ENCODE results near the gene PHKB.

The PHKB gene

DNA sequence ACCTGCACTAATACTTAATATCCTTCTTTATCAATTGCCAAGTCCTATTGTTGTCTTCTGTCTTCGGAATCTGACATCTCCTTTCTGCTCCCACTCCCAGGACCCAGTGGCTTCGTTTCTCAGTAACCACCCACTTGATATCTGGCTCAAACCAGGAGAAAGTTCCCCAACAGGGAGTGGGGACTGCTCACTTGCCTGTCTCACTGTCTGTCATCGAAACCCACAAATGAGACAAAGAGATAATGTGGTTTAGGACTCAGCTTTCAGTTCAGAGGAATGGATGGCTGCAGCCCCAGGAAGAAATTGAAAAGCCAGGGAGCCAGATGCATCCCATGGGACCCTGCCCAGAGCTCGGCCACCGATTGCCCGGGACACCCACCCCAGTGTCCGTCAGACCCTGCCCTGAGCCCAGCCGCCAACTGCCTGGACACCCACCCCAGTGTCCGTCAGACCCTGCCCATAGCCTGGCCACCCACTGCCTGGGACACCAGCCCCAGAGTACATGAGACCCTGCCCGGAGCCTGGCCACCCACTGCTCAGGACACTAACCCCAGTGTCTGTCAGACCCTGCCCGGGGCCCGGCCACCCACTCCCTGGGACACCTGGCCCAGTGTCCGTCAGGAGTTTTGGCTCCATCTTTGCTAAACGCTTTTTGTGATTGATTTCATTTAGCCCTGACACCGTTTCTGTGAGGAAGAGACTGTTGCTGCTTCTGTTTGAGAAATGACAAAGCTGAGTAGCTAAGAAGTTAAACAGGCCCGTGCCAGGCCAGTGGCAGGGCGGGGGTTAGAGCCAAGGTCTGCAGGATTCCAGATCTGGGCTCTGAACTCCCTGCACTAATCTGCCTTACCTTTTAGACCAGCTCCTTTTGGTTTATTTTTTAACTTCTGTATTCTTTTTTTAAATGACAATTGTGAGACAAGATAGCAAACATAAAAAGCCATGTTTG lies 251.4 kb downstream of the PHKB start:
- no peak for TF ChIP-seq EZH2phosphoT487 (IDR thresholded peaks at IDR 0.05; ENCODE audit: borderline replicate concordance, low read length)
- TF ChIP-seq CTCF (IDR thresholded peaks at IDR 0.05; ENCODE audit: low read depth, low read length, poor library complexity, severe bottlenecking): no peak
- H3K9me3 ChIP-seq (ENCODE audit: control insufficient read depth, insufficient read depth, low read length): no peaks in the 10 kb centered on the region
- H3K36me3 ChIP-seq (ENCODE audit: control insufficient read depth, low read length): no peaks in the 10 kb centered on the region
- 0 out of 2 replicates have a peak, but pooled peaks cover 4% of the 10 kb centered on the region for H3F3A ChIP-seq (ENCODE audit: control insufficient read depth, insufficient read depth)
- no peak overlapping the region for H3K4me3 ChIP-seq (ENCODE audit: low read length)
- no peaks in the 10 kb centered on the region for H3K4me1 ChIP-seq (ENCODE audit: control insufficient read depth, low read length)
- H3K79me2 ChIP-seq (ENCODE audit: control insufficient read depth, low read length): no peaks in the 10 kb centered on the region
- no peaks in the 10 kb centered on the region for H3K27me3 ChIP-seq (ENCODE audit: control insufficient read depth, low read length)
- H3K4me2 ChIP-seq (ENCODE audit: low read length): no peak overlapping the region
- H3K9me2 ChIP-seq (replicated peaks; ENCODE audit: control insufficient read depth, low read length): no peaks in the 10 kb centered on the region
- H4K20me1 ChIP-seq (ENCODE audit: control insufficient read depth, insufficient read depth, low read depth, low read length): no peaks in the 10 kb centered on the region
- H3K27ac ChIP-seq (ENCODE audit: low read depth, low read length): no peak overlapping the region

DNA sequence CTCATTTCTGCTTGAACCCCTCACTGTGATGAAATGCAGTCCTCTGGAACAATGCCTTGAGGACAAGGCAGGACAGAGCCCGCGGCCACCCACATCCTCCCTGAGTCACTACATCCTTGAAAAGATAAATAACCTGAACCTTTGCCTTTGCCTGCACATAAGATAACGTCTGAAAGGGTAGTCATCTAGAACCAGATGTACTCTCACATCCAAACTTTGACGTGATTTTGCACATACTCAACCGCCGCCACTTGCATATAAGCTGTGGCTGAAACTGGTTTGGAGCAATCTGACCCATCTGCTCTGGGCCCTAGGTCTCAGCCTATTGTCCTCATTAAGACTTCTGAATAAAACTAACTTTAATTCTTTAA lies 252.1 kb downstream of the PHKB start:
- Histone ChIP-seq H3K79me2 (ENCODE audit: control insufficient read depth, low read length) (no peaks in the 10 kb centered on the region), H3K4me2 (ENCODE audit: low read length) (no peak overlapping the region), H4K20me1 (ENCODE audit: control insufficient read depth, insufficient read depth, low read depth, low read length) (no peaks in the 10 kb centered on the region), H3K27ac (ENCODE audit: low read depth, low read length) (no peak overlapping the region), H3K36me3 (ENCODE audit: control insufficient read depth, low read length) (no peaks in the 10 kb centered on the region), H3F3A (ENCODE audit: control insufficient read depth, insufficient read depth) (0 out of 2 replicates have a peak, but pooled peaks cover 4% of the 10 kb centered on the region), H3K4me1 (ENCODE audit: control insufficient read depth, low read length) (no peaks in the 10 kb centered on the region), H3K4me3 (ENCODE audit: low read length) (no peak overlapping the region), H3K27me3 (ENCODE audit: control insufficient read depth, low read length) (no peaks in the 10 kb centered on the region), H3K9me3 (ENCODE audit: control insufficient read depth, insufficient read depth, low read length) (no peaks in the 10 kb centered on the region), H3K9me2 (replicated peaks; ENCODE audit: control insufficient read depth, low read length) (no peaks in the 10 kb centered on the region)
- TF ChIP-seq CTCF (IDR thresholded peaks at IDR 0.05; ENCODE audit: low read depth, low read length, poor library complexity, severe bottlenecking) (no peak), EZH2phosphoT487 (IDR thresholded peaks at IDR 0.05; ENCODE audit: borderline replicate concordance, low read length) (no peak)

- H4K20me1 ChIP-seq (ENCODE audit: control insufficient read depth, insufficient read depth, low read depth, low read length): no peaks in the 10 kb centered on the region
- H3K4me1 ChIP-seq (ENCODE audit: control insufficient read depth, low read length): no peaks in the 10 kb centered on the region
- no peaks in the 10 kb centered on the region for H3K9me3 ChIP-seq (ENCODE audit: control insufficient read depth, insufficient read depth, low read length)
- no peak overlapping the region for H3K27ac ChIP-seq (ENCODE audit: low read depth, low read length)
- TF ChIP-seq CTCF (IDR thresholded peaks at IDR 0.05; ENCODE audit: low read depth, low read length, poor library complexity, severe bottlenecking) (no peak), EZH2phosphoT487 (IDR thresholded peaks at IDR 0.05; ENCODE audit: borderline replicate concordance, low read length) (no peak)
- no peaks in the 10 kb centered on the region for H3F3A ChIP-seq (ENCODE audit: control insufficient read depth, insufficient read depth)
- no peak overlapping the region for H3K4me3 ChIP-seq (ENCODE audit: low read length)
- no peak overlapping the region for H3K4me2 ChIP-seq (ENCODE audit: low read length)
- H3K9me2 ChIP-seq (replicated peaks; ENCODE audit: control insufficient read depth, low read length): no peaks in the 10 kb centered on the region
- no peaks in the 10 kb centered on the region for H3K36me3 ChIP-seq (ENCODE audit: control insufficient read depth, low read length)
- H3K27me3 ChIP-seq (ENCODE audit: control insufficient read depth, low read length): no peaks in the 10 kb centered on the region
- H3K79me2 ChIP-seq (ENCODE audit: control insufficient read depth, low read length): no peaks in the 10 kb centered on the region
Observed at GRCh38 chr16:47715442-47716083, 254.4 kb downstream of the PHKB start.

Data from DOHH2 (cell line).